Stimulated activated CD4-positive, alpha-beta T cell treated with anti-CD3 and anti-CD28 coated beads, Interleukin-2, amount 100 ng/mL, for 48 hours (primary cell): Measurements from ENCODE around the gene ZBTB16.
A peak's percentile ranks its signal among the peaks of the same experiment; 100 is the strongest.

Experiments
- DNase-seq, 2 donors: peaks; one replicate each; pipeline ENCODE4 v3.0.0-alpha.2; 2020

The ZBTB16 gene

DNA sequence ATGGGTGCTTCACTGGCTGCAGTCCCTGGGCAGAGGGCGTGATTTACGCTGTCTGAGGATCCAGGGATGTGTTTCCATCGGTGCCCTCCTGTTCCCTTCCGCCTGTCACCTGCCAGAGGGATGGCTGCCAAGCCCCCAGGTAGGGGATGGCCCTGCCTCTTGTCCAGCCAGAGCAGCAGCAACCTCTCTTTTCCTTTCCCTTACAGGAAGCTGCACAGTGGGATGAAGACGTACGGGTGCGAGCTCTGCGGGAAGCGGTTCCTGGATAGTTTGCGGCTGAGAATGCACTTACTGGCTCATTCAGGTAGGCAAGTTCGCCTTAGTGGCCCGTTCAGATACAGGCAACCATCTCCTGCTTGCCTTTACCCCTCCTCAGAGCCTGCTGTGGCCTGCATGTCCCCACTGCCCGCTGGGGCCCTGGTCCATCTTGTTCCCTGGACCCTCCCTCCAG, 96.6 kb downstream of the ZBTB16 start:
- DNase-seq, result no peak

GRCh38 chr11:114156782-114157181, 97.3 kb downstream of the ZBTB16 start:
- DNase-seq, result no peak

DNA sequence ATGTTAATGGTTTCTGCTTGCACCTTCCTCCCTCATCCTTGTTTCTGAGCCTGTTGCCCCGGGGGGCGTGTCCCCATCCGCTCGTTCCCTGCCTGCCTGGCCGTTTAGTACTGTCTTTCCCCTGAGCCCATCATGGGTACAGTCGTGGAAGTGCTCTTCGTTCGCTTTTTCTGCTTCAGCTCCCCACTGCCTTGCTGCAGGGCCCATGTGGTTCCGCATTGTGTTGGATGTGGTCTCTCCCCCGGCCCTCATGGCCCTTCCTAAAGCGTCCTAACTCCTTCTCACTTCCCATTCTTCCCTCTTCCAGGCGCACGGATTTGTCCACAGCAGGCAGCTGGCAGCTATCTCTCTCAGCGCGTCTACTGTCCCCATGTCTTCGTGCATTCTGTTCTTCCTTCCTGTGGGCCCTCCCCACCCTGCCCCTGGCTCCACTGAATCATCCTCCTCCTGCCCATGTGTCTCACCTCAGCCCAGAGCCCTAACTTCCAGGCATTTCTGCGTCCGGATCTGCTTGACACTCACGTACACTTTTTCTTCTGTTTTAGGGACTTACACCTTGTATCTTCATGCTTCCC, 98.1 kb downstream of the ZBTB16 start:
- DNase-seq, result no peak

- no peak for DNase-seq
These were observed 98.9 kb downstream of the ZBTB16 start for GRCh38 chr11:114158421-114158820.

- no peak for DNase-seq
These were observed 99.4 kb downstream of the ZBTB16 start for GRCh38 chr11:114158886-114159285.

GRCh38 chr11:114159320-114159719, 99.8 kb downstream of the ZBTB16 start:
- no peak for DNase-seq

DNA sequence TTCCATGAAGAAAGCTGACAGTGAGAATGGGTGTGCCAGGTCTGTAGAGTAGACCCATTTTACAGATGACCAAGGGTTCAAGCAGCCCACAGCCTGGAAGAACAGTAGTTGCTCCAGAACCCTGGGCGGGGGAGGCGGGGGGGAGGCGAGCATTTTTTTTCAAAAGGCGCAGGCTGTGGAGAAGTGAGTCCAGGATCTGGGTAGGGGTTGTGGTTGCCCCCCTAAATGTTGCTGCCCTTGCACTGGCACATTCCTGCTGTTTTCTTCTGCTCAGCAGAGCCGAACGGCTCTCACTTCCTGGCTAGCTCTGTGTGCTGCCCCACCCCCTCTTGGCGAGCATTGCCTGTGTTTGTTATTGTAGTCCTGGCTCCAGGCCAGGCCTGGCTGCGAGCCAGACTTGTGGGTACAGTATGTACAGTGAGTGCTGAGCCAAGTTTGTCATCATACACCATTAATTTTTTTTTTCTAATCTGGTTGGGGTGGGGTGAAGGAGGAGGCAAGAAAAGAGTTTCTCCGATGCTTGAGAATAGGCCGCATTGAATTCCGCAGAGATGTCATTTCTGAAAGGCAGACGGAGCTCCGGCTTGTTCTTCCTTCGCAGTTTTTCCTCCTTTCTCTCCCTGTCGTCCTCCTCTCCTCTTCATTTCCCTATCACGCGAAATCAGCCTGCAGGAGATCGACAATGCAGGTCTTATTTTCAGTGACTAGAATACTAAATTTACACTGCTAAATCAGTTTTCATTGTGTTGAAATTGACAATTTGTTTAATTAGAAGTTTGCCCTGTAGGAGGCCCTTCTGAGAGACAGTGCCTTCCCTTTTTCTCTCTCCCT, 100.5 kb downstream of the ZBTB16 start:
- DNase-seq, result peak; percentile 80

- no peak for DNase-seq
These were observed 101.4 kb downstream of the ZBTB16 start for GRCh38 chr11:114160894-114161293.

DNA sequence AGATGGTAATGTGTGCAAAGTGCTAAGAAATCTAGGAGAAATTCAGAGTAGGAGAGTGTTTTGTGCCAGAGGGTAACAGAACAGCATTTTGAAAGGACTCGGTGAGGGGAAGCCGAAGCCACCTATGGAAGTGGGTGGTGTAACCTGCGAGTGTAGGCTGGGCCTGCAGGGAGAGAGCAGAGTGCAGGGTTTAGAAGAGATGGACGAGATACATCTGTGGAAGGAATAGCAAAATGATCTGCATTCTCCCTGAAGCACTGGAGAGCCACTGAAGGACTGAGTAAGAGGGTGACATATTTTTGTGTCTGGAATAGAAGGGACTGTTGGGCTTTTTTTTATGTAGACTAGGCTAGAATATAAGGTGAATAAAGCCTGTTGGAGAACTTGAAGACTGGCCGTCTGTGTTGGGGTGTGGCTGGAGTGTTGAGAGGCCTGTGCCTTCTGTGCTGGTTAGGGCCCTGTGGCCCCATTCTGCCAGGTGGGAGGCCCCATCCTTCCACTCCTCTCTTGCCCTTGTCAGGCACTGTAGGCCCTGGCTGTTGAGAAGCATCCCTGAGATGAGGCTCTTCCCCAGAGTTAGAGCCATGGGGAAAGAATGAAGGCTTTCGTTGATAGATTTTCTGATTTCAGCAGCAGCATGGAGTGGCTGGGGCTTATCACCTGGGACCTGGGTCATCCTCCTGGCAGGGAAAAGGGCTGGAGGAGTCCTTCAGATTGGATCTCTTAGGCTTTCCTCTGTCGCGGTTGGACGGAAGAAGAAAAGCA, 102.2 kb downstream of the ZBTB16 start:
- DNase-seq, result no peak

DNA sequence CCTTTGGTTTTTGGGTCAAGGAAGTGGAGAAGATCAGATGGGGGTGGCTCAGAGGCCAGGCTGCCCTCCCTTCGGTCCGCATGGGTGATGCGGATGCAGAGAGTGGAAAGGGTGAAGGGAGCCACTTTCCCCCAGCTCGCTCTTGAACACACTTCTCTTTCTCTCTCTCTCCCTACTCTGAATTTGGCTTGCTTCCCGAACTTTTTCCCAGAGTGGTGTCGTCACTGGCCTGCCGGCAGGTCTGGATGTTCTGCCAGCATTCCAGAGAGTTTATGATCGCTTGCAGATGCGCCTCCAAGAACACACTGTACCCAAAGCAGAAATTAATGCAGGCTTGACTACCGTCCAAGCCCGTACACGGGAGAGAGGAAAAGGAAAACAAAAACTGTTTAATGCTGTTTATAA, 103.2 kb downstream of the ZBTB16 start:
- no peak for DNase-seq

GRCh38 chr11:114163229-114163631, 103.7 kb downstream of the ZBTB16 start:
- DNase-seq, result no peak

- DNase-seq, result no peak
These were observed 104.4 kb downstream of the ZBTB16 start for GRCh38 chr11:114163830-114164401.

DNA sequence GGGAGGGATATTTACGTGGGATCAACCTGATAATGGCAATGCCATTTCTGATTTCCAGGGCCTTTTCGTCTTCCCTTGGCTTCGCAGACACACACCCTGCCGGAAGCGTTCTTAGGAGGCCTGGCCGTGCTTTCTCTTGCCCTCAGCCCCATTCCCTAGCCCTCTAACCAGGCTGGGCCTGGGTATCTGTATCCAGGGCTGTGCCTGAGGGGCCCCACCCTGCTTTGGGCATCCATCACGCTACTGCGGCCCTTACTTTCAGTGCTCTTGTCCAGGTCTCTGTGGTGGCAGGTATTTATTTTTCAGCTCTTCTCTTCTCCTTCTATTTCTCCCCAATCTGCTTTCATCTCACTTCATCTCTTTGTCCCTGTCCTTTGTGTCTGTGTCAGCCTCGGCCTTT, 105.0 kb downstream of the ZBTB16 start:
- no peak for DNase-seq

DNA sequence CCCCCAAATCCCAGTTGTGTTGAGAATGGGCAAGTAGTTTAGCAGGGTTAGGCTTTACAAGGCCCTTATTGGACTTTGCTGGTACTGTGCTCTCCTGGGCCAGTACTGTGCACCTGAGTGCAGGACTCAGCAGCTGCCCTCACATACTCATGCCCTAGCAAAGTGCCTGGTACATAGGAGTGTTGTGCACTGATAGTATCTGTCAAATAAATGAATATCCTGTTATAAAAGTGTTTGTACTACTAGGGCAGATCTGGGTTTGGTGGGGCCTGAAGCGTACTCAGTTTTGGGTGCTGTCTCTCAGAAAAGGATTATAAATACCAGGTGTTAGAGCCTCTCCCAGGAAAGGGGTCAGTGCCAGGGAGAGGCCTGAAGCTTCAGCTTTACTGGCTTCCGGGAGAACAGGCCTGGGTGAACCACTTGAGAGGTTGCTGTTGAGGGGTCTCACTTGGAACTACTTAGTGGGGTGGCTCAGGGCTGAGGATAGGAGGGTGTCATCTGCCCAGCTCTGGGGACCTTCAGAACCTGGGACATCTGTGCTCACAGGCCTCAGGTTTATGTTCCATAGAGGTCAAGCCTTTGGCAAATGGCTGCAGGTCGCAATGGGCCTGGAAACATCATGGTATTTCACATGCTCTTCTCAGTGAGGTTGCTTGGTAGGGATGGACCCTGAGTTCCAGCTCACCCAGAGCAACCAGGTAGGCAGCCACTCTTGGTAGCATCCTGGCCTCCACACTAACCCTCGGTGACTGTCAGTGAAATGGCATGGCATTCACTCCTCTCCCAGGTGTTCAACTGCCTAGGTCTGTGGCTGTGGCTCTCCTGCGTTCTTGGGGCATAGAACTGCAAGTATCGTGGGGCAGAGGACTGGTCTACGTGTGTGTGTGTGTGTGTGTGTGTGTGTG, 106.1 kb downstream of the ZBTB16 start:
- DNase-seq, result no peak

GRCh38 chr11:114166362-114166761, 106.9 kb downstream of the ZBTB16 start:
- DNase-seq, result no peak

GRCh38 chr11:114166897-114167323, 107.4 kb downstream of the ZBTB16 start:
- no peak for DNase-seq

DNA sequence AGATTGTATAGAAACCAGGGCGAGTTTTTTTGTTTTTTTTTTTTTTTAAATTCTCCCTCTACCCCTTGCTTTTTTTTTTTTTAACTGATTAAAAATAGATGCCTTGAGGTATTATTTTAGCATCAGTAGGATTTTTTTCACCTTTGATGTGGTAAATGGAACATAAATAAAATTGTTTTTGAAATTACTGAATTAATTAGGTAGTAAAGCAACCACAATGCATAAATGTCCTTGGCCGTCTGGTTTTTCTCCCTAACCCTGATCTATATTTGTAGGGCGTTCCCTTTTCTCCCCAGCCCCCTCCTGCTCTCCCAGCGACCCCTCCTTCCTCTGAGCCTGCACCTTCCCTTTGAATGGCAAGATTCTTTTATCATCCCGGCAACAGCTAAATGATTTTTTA, 107.8 kb downstream of the ZBTB16 start:
- DNase-seq, result no peak

- no peak for DNase-seq
These were observed 108.4 kb downstream of the ZBTB16 start for GRCh38 chr11:114167771-114168448.

GRCh38 chr11:114168691-114169090, 109.2 kb downstream of the ZBTB16 start:
- DNase-seq, result no peak

DNA sequence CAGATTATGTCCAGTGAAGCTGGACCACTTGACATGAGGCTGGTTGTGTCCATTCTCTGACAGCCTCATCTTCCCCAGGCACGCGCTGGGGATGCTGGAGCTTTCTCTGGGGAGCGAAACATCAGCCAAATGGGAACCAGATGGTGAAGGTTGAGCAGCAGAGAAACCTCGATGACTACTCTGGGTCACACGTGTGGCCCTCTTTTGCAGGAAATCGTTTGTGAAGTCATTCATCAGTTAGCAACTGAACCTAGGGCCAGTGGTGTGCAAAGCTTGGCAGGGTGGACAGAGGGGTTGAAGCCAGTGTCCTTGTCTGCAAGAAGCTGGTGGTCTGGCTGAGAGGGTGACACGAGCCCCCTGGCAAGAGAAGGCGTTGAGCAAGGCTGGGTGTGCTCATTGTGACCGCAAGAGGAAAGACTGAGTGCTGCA, 109.8 kb downstream of the ZBTB16 start:
- DNase-seq, result no peak

DNA sequence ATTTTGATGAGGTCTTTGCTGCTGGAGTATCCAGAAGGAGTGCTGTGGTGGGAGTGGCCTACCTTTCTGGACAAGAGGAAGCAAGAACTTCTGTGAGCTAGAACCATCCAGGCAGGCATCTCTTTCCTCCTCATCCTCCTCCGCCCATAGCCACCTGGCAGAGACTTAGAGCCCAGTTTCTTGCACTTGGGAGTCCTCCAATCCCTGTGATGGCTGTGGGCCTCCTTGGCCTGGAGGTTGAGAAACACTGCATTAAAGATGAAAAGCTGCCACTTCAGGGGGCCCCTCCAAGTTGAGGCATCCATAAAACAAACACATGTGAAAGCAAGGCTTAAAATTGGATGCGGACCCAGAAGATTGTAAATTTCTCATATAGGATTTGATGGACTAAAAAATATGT, 110.3 kb downstream of the ZBTB16 start:
- no peak for DNase-seq

DNA sequence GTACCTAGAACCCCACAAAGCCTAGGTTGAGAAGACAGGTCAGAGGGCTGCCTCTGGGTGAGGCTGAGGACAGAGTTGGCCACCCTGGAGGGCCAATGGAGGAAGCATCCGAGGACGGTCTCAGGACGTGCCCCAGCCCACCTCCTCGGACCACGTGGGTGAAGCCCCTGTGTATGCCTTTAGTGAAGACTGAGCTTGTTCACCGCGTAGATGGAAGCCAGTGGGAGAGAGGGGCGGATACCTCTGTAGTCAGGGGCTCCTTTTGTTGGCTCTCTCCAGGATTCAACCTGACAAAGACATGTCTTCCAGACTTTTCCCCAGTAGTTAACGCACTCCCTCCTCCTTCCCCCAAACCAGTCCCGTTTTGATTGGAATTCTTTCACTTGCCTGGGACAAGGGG, 110.7 kb downstream of the ZBTB16 start:
- DNase-seq, result no peak
